Measurements from ENCODE around the gene SEMA7A.
"Not testable (repeated sequence)": the region's sequence is repeated elsewhere in the genome, so short reads cannot be mapped to it uniquely, and the experiment has no call there.

The SEMA7A gene

DNA sequence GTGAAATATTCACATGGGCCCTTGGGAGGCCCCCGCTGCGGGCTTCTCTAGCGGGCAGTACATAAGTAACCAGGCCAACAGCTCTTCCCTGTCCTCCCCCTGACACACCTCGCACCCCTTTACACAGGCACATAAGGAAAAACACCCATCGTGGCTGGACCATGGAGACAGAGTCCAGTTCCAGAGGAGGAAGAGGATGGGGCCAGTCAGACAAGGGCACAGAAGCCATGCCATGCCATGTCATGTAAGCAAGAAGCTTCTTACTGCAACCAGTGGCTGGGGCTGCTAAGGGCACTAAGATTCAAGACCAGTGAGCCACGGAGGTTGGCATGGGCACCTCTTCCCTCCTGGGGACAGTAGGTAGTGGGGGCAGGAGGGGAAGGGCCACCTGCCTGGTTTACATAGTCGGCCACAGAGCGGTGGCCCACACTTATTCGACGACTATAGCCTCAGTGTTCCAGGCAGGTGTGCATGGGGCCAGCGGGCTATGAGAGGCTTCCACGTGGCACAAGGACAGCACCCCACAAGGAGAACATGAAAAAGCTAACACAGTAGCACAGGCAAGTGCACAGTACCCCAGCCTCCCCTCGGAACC is 60.6 kb downstream of the SEMA7A start:
- DNase-seq (ENCODE audit: low read depth) = no peak

DNA sequence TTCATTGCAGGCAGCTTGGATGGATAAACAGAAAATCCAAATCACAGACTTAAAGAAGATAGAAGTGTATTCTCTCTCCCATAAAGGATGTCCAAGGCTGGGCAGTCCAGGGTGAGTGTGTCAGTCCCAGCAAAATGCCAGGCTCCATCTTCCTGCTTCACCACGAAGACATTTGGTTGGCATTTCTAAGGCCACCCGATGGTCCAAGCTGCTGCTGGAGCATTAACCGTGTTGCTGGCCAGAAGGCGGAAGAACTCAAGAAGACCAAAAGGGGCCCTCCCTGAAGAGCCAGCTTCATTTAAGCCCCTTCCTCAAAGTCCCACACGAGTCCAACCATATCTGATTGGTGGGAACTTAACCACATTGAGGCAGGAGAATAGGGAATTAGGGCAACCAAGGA is 63.3 kb downstream of the SEMA7A start:
- no peak for DNase-seq (ENCODE audit: low read depth)

DNA sequence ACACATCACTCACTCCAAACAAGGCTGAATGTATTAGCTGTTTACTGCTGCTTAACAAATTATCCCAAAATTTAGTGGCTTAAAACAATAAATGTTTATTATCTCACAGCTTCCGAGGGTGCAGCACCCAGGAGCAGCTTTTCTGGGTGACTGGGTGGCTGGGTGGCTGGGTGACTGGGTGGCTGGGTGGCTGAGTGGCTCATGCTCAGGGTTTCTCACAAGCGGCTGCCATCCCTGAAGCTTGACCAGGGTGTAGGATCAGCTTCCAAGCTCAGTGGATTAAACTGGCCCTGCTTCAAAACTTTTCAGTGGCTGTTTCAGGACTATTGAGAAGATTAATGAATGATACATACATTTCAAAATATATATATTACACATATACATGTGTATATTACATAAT is 64.0 kb downstream of the SEMA7A start:
- DNase-seq (ENCODE audit: low read depth) = no peak

DNA sequence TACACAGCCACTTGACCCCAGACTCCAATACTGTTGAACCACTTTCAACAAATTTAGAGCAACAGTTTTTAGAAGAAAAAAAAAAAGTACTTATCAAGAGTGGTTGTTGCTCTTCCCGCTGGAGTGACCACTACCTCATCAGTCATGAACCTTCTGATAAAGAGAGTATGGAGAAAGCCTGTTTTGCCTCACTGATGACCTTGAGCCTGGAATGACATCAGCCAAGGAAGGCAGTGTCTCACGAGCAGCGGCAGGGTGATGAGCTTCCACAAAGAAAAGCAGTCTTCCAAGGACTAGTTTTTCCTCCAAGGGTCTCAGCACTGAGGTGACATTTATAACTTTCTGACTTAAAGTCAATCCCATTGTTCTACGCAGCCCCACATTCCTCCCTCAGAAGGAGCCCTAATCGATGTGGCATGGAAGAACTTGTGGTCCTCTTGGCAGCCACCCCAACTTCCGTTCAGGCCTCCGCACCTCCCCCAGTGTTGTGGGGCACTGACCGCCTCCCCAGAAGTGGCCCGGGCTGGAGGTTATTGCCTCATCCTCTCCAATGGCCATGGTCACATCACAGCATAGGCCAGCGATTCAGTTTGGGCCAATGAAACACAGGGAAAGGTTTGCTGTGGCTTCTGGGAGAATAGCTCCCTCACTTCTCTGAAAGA is 64.5 kb downstream of the SEMA7A start:
- DNase-seq (ENCODE audit: low read depth) = no peak

DNA sequence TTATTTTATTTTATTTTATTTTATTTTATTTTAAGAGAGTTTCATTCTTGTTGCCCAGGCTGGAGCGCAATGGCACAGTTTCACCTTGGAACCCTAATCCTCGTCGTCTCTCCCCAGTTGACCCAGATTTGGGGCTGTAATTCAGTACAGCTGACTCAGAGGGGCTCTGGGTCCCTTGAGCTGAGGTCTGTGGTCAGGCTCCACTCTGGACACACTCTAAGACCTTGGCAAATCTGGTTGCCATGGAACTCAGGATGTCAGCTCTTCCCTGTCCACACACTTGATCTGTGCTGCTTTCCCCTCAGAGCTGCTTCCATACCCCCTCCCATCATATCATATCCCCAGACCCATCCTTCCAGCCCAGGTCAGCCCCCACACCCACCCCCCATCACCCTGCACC is 65.6 kb downstream of the SEMA7A start:
- no peak for DNase-seq (ENCODE audit: low read depth)

DNA sequence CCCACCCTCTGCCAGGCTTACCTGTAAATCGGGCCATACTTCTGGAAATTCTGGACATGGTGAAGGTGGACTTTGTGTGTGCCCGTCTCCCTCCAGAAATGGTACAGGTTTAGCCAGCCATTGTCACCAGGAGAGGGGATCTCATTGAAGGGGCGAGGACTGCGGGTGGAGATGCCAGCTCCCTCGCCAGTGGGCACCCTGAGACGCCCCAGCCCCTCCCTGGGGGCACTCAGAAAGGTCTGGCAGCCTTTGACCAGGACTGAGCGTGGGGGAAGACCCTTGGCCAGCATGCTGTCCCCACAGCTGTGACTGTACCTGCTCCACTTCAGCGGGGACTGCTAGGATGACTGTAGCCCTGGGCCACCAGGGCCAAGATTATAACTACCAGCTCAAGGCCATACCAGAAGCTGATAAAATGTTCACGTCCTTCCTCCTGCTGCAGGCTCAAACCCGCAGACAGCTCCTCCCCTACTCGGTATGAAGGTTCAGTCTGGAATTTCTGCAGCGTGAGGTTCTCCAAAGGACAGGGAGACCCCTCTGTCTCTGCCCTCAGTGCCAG is 66.4 kb downstream of the SEMA7A start, which contains the start of gene CYP11A1:
CYP11A1 (minus strand) TSS at position 351 of the 559 bp plus-strand sequence; CDS start at position 290, 61 bp downstream.
- DNase-seq (ENCODE audit: low read depth) = no peak

DNA sequence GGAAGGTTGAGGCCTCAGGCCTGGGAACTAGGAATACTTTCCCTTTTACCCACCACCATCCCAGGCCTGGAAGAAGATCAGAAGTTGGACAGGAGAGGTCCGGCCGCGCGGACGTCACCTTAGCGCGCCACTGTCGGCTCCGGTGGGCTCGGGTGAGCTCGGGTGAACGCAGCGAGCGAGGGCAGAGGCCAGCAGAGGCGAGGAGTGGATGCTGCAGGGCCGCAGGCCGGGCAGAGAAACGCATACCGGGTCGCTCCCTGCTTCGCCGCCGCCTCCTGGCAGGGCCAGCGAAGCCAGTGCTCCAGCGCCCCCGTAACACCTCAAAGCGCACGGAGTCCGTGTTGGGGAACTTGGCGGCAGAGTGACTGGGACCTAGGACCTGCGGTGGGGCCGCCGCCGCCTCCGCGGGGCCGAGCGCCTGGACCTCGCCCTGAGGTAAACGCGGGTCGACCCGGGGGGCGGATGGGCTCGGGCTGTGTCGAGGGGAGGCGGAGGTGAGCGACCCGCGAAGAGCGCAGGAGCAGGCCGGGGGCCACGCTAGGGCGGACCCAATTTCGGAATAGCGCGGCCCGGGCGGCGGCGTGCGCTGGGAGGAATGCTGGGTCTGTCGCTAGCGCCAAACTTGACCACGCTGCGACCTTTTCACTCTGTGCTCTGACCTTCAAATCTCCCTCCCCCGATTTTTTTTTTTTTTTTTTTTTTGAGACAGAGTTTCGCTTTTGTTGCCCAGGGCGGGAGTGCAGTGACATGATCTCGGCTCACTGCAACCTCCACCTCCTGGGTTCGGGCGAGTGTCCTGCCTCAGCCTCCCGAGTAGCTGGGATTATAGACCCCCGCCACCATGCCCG is 67.9 kb downstream of the SEMA7A start:
- no peak for DNase-seq (ENCODE audit: low read depth)

DNA sequence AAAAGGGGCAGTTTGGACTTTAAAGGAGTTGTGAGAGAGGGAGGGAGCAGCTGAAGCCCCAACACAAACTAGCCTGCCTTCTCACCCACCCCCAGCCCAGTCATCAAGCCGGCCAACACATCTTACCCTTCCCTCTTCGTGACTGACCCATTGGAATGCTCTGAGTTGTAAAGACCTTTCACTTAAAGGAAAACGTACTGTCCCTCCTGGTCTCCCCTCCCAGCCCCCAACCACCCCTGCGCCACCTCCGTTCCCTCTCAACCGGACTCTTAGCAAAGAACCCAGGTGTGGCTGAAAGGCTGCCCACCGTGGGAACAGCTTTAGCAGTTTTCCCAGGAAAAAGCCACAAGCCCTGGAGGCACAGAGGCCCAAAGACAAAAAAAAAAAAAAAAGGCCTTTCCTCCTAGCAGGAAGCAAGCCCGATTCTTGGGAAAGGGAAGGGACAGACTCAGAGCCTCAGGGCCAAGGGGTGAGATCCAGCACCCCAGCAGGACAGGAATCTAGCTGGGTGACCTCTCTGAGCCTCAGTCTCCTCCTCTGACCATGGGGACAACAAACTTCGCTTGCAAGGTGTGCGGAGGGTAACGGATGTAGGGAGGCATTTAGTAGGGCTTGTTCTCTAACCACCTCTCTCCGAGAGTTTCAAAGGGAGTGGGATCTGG is 68.7 kb downstream of the SEMA7A start:
- DNase-seq (ENCODE audit: low read depth) = no peak

DNA sequence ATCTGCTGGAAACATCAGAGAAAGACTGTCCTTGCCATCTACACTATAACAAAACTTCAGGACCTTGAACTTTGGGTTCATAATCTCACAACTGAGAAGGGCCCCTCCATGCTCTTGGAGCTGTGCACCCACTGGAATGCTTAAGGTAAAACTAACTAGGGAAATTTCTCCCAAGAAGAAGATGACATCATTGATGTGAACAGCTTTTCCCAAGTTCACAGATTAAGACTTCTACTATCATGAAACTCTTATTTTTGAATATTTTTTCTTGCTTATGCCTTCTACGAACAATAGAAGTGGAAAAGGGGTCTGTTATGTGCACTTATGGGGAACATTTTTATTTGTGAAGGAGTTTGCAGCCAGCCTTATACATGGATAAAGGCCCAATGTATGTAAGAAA is 71.3 kb downstream of the SEMA7A start:
- no peak for DNase-seq (ENCODE audit: low read depth)

DNA sequence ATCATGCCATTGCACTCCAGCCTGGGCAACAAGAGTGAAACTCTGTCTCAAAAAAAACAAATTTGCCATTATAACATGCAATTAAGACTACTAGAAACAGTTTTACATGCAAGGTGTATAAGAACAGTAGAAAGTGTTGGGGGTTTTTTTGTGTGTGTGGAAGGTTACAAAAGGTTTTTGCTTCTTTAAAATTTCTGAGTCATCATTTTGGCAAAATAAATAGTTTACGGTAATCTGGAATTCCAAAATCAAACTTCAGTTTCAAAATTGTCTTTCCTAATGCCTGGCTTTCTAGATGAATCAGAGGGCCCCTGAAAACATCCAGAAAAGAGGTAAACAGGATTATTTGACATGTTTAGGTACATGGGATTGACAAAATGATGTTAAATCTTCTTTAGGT is 72.9 kb downstream of the SEMA7A start:
- not testable (repeated sequence) for DNase-seq (ENCODE audit: low read depth)

DNA sequence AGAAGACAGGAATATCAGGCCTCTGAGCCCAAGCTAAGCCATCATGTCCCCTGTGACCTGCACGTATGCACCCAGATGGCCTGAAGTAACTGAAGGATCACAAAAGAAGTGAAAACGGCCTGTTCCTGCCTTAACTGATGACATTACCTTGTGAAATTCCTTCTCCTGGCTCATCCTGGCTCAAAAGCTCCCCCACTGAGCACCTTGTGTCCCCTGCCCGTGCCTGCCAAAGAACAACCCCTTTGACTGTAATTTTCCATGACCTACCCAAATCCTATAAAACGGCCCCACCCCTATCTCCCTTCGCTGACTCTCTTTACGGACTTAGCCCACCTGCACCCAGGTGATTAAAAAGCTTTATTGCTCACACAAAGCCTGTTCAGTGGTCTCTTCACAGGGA is 74.4 kb downstream of the SEMA7A start:
- not testable (repeated sequence) for DNase-seq (ENCODE audit: low read depth)

Measured in activated T-cell treated with anti-CD3 and anti-CD28 coated beads for 48 hours (primary cell).